Ectodermal cell (in vitro differentiated cells): ENCODE measurements around the gene CKB.

Experiments used
- H3K27ac ChIP-seq: 2 replicates; pipeline ENCODE4 v1.7.0; 2013; ENCODE audit warnings: mild to moderate bottlenecking, low read depth, low read length; ENCODE audit not compliant: insufficient read depth, poor library complexity, severe bottlenecking
- H3K27me3 ChIP-seq: 2 replicates; pipeline ENCODE4 v1.7.0; 2013; ENCODE audit warnings: mild to moderate bottlenecking, low read length; ENCODE audit not compliant: insufficient read depth, control insufficient read depth, poor library complexity, severe bottlenecking
- H3K36me3 ChIP-seq: one replicate; pipeline ENCODE4 v1.7.0; 2013; ENCODE audit warnings: low read length; ENCODE audit not compliant: control insufficient read depth, insufficient read depth
- H3K4me1 ChIP-seq: one replicate; pipeline ENCODE4 v1.7.0; 2013; ENCODE audit warnings: low read length; ENCODE audit not compliant: control insufficient read depth, insufficient read depth
- H3K4me3 ChIP-seq: 2 replicates; pipeline ENCODE4 v1.7.0; 2013; ENCODE audit warnings: low read depth, low read length, control low read depth; ENCODE audit not compliant: insufficient read depth
- H3K9me3 ChIP-seq: 2 replicates; pipeline ENCODE4 v1.7.0; 2013; ENCODE audit warnings: mild to moderate bottlenecking, low read length, moderate library complexity; ENCODE audit not compliant: control insufficient read depth
- WGBS, 2 experiments: methylation state at CpG; one replicate each; pipeline ENCODE4 v1.1.7; 2013; ENCODE audit warnings: missing lambda C conversion rate in 2 of 2; 5-methylcytosine and 5-hydroxymethylcytosine counted together

The CKB gene

GRCh38 chr14:103536693-103537092, 14.1 kb upstream of the CKB start:
- 89 to 91% methylated on average over 9 of the region's 9 CpGs for WGBS, 2 experiments
- Histone ChIP-seq H3K36me3 (no peaks in the 10 kb centered on the region), H3K4me3 (no peak overlapping the region), H3K27ac (no peak overlapping the region), H3K9me3 (no peaks in the 10 kb centered on the region), H3K4me1 (peaks cover 20% of the 10 kb centered on the region), H3K27me3 (no peaks in the 10 kb centered on the region)

- Histone ChIP-seq H3K27ac (no peak overlapping the region), H3K36me3 (no peaks in the 10 kb centered on the region), H3K4me3 (no peak overlapping the region), H3K9me3 (no peaks in the 10 kb centered on the region), H3K4me1 (peaks cover 13% of the 10 kb centered on the region), H3K27me3 (no peaks in the 10 kb centered on the region)
- WGBS, 2 experiments = 92 to 94% methylated on average over 11 of the region's 11 CpGs
Observed at GRCh38 chr14:103535891-103536565, 13.4 kb upstream of the CKB start.

GRCh38 chr14:103535081-103535890, 12.7 kb upstream of the CKB start:
- Histone ChIP-seq H3K27ac (no peak overlapping the region), H3K4me1 (peaks cover 6% of the 10 kb centered on the region), H3K27me3 (no peaks in the 10 kb centered on the region), H3K36me3 (no peaks in the 10 kb centered on the region), H3K4me3 (no peak overlapping the region), H3K9me3 (no peaks in the 10 kb centered on the region)
- 94 to 95% methylated on average over 21 of the region's 21 CpGs for WGBS, 2 experiments

- H3K27ac ChIP-seq = no peak overlapping the region
- no peaks in the 10 kb centered on the region for H3K27me3 ChIP-seq
- peaks cover 10% of the 10 kb centered on the region for H3K4me1 ChIP-seq
- WGBS, 2 experiments = 93 to 95% methylated on average over 22 of the region's 22 CpGs
- no peaks in the 10 kb centered on the region for H3K36me3 ChIP-seq
- H3K4me3 ChIP-seq = no peak overlapping the region
- no peaks in the 10 kb centered on the region for H3K9me3 ChIP-seq
Observed at GRCh38 chr14:103534576-103535061, 12.0 kb upstream of the CKB start.

GRCh38 chr14:103533999-103534575, 11.5 kb upstream of the CKB start:
- no peaks in the 10 kb centered on the region for H3K36me3 ChIP-seq
- H3K9me3 ChIP-seq = no peaks in the 10 kb centered on the region
- H3K4me1 ChIP-seq = peaks cover 10% of the 10 kb centered on the region
- no peak overlapping the region for H3K27ac ChIP-seq
- WGBS, 2 experiments = 94 to 96% methylated on average over 25 of the region's 25 CpGs
- no peaks in the 10 kb centered on the region for H3K27me3 ChIP-seq
- H3K4me3 ChIP-seq = no peak overlapping the region

- no peak overlapping the region for H3K4me3 ChIP-seq
- H3K9me3 ChIP-seq = no peaks in the 10 kb centered on the region
- WGBS, 2 experiments = 93 to 94% methylated on average over 23 of the region's 23 CpGs
- peaks cover 6% of the 10 kb centered on the region for H3K4me1 ChIP-seq
- H3K36me3 ChIP-seq = no peaks in the 10 kb centered on the region
- no peak overlapping the region for H3K27ac ChIP-seq
- no peaks in the 10 kb centered on the region for H3K27me3 ChIP-seq
Observed at GRCh38 chr14:103533137-103533998, 10.7 kb upstream of the CKB start.

- Histone ChIP-seq H3K36me3 (no peaks in the 10 kb centered on the region), H3K27me3 (no peaks in the 10 kb centered on the region), H3K4me3 (no peak overlapping the region), H3K9me3 (no peaks in the 10 kb centered on the region), H3K27ac (no peak overlapping the region), H3K4me1 (peaks cover 12% of the 10 kb centered on the region)
- 94 to 96% methylated on average over 32 of the region's 32 CpGs for WGBS, 2 experiments
Observed at GRCh38 chr14:103532216-103533136, 9.8 kb upstream of the CKB start.

GRCh38 chr14:103531421-103532215, 9.0 kb upstream of the CKB start:
- no peaks in the 10 kb centered on the region for H3K36me3 ChIP-seq
- no peaks in the 10 kb centered on the region for H3K9me3 ChIP-seq
- H3K4me1 ChIP-seq = peaks cover 12% of the 10 kb centered on the region
- H3K27ac ChIP-seq = no peak overlapping the region
- 94 to 96% methylated on average over 15 of the region's 15 CpGs for WGBS, 2 experiments
- H3K27me3 ChIP-seq = no peaks in the 10 kb centered on the region
- H3K4me3 ChIP-seq = no peak overlapping the region
